ENCODE data around the gene ADAM17.
A peak's percentile ranks its signal among the peaks of the same experiment; 100 is the strongest.
"Not testable (repeated sequence)": the region's sequence is repeated elsewhere in the genome, so short reads cannot be mapped to it uniquely, and the experiment has no call there.

The ADAM17 gene

DNA sequence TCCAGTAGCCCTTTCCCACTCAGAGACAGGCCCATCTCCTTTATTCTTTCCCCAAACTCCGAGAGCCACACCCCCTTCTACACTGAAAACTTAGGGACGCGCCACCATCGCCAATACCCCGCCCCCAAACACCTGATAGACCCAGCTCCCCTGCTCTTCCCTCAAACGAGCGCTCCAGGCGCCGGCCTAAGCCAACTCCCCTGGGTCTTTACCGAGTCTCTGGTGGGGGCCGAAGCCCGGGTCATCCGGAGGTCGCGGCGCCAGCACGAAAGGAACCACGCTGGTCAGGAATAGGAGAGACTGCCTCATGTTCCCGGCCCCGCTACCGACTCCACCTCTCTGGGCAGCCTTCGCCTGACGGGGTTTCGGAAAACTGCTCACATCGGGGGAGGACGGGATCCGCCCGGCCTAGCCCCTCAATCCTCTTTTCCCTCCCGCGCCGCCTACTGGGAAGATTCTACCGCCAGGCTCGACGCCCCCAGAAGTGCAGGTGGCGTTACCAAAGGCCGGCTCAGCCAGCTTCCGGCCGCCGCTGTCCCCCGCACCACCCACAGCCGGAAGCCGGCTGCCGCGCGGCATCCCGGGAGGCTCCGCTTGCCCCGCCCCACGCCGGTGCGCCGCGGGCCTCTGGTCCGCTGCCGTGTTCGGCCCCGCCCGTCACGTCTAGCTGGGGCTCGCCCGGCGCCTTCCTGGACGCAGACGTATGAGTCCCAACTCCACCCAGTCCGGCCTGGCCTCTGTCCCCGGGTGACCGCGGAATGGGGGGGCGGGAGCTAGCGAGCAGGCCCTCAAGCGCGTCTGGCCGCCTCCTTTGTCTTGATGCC lies at the start of gene ADAM17:
Gene ADAM17, minus strand, starts transcription at position 534 of the 824 bp plus-strand sequence. Its CDS starts 225 bp downstream, at position 309.
- DNase-seq: peak; percentile 96

DNA sequence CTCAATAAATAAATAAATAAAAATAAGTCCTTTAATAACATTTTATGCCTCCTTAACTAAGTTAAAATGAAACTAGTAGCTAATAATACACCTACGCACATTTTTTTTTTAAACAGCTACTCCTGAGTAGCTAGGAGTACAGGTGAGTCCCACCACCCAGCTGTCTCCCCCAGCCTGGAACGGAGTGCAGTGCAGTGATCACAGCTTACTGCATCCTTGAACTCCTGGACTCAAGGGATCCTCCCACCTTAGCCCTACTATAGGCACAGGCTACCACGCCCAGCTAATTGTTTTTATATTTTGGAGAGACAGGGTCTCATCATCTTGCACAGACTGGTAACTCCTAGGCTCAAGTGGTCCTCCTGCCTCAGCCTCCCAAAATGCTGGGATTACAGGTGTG lies 46.8 kb upstream of the ADAM17 start:
- no peak for DNase-seq

DNA sequence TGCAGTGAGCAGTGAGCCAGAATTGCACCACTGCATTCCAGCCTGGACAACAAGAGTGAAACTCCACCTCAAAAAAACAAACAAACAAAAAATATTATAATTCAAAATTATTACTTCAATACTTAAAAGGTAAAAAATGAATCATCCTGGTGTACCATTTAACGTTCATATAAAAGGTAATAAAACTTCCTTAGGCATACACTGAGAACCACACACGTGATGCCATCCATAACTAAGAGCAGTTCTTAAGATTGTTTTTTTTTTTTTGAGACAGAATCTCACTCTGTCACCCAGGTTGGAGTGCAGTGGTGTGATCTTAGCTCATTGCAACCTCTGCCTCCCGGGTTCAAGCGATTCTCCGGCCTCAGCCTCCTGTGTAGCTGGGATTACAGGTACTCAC lies 45.8 kb upstream of the ADAM17 start:
- DNase-seq: no peak

DNA sequence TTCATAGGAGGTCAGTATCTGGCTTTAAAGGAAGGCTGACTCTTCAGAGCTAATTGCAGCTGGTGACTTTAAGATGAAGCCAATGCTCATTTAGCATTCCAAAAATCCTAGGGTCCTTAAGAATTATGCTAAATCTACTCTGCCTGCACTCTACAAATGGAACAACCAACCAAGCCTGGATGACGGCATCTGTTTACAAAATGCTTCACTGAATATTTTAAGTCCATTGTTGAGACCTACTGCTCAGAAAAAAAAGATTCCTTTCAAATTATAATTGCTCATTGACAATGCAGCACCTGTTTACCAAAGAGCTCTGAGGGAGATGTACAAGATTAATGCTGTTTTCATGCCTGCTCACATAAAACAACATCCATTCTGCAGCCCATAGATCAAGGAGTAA lies 43.8 kb upstream of the ADAM17 start:
- DNase-seq: no peak

DNA sequence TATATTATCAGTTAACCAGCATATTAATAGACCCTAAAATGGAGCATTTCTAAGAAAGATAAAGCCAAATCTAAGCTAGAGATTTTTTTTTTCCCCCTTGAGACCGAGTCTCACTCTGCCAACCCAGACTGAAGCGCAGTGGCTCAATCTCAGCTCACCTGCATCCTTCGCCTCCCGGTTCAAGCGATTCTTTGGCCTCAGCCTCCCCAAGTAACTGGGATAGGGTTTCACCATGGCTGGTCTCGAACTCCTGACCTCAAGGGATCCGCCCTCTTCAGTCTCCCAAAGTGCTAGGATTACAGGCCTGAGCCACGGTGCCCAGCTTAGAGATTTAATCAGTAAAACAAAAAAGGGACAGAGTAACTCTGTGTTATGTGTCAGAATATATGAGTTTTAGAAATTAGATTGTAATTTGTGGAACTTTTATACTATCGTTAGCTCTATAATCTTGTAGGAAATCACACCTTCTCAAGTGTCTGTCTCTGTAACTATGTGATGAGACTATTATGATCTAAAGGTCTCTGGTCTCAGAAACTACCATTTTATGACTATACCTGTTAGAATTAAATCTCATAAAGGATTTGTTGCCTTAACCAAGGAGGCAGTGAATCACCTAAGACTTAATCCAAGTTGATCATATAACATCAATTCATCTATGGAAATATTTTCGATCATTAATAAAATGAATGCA lies 41.1 kb upstream of the ADAM17 start:
- no peak for DNase-seq

DNA sequence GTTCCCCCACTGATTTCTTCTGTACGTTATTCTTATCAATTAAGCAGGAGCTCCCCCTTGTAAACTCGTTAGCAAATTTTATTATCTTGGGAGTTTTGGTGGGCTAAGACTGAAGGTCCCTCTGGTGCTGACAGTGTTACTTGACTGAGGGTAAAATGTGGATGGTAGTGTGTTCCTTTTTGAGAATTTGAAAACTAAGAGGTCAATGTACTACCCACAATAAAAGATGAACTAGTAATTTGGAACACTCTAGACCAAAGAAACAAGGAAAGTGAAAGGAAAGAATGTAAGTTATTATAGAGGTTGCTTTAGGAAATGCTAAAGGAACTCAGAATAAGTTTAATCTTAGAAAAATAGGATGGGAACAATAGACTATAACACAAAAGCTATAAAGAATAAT lies 40.1 kb upstream of the ADAM17 start:
- DNase-seq: no peak

DNA sequence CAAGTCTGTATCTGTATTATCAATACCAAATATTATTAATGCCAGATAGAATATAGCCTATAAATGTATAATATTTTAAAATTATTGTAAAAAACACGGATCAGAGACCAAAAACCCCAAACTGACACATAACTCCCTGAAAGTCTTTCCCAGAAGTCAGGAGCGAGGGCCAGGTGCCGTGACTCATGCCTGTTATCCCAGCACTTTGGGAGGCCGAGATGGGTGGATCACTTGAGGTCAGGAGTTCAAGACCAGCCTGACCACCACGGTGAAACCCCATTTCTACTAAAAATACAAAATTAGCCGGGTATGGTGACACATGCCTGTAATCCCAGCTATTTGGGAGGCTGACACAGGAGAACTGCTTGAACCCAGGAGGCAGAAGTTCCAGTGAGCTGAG lies 39.6 kb upstream of the ADAM17 start:
- DNase-seq: not testable (repeated sequence)

DNA sequence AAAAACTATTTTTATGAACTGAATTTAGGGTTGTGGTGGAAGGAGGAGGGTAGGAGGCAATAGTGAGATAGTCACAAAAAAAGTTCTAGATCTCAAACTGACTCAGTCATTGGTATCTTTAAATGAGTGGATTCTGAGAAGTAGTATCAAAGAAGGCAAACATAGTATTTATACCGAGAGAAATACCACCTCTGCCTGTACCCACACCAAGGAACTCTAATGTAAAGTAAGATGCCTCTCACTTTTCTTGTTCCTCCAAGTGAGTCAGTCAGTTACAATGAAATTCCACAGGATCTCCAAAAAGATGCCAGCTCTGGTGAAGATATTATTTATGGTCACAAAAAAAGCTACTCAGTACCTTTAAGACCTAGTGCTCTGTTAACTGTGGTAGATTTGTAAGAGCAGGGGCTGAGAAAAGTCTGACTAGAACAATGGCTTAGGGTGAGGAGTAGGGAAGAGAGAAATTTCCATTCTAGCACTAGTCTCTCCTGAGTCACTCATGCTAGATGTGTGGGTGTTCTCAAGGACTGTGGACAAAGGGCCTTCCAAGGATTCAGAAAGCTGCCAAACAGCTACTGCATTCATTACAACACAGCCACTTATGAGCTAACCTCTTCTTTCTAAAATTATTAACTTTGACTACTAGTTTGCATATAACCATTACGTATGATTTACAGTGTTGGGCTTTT lies 38.9 kb upstream of the ADAM17 start:
- DNase-seq: no peak

DNA sequence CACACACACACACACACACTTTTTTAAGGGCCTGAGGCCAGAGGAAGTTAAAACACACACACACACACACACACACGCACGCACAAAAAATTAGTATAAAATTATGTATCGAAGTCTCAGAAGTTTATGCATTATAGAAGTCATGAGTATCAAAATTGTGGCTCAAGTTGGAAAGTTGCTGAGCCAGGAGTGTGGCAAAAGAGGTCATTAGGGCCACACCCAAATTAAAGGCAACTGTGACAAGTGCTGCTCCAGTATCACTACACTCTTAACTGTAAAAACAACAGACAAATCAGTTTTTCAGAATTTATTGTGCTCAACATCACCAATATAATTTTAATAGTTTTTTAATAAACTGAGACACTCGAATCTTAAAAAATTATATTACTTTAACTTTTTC lies 38.3 kb upstream of the ADAM17 start:
- DNase-seq: no peak

DNA sequence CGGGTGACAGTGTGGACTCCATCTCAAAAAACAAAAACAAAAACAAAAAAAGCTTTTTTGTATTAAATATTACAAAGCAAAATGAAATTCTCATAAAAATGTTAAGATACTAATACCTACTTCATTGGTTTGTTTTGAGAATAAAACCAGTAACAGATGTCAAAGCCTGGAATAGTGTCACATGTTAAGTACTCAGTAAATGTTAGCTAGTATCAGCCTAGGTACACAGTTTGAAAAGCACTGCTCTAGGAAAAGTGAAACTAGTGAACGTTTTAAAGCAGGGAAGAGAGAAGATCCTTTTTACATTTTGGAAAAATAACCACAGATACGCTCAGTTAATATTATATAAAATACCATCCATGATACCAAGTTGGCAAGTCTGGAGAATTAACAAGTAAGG lies 37.1 kb upstream of the ADAM17 start:
- DNase-seq: no peak

DNA sequence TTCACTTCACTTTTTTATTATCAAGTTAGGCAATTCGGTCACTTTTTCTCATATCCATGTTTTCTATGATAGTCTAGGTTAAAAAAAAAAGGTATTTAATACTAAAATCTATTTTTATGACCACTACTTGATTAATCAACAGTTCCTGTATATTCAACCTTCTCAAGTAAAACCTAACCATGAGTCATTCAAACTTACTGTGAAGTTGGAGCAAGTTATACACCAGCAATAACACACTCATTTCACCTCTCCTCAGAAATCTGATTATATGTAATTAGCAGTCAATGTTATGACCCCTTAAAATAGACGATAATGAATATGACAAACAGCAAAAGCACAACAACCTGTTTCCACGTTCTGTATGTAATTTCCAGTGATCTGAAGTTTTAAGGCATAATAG lies 35.0 kb upstream of the ADAM17 start:
- DNase-seq: no peak

DNA sequence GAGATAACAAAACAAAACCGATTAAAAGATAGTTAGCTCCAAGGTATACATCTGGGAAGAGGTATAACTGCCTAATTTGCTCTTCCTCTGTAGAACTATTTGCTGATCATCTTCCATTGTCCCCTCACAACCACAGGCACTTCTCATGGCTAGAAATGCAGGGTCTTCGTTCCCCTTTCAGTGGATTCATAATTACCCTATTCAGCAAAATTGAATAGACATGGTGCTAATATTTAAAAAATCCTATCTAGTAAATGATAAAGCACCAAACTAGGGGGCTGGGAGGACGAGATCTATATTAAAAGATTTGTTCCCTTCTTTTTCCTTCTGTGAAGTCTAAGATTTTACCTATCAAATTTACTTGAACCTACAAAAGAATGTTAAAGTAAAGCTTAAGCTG lies 30.8 kb upstream of the ADAM17 start:
- no peak for DNase-seq

DNA sequence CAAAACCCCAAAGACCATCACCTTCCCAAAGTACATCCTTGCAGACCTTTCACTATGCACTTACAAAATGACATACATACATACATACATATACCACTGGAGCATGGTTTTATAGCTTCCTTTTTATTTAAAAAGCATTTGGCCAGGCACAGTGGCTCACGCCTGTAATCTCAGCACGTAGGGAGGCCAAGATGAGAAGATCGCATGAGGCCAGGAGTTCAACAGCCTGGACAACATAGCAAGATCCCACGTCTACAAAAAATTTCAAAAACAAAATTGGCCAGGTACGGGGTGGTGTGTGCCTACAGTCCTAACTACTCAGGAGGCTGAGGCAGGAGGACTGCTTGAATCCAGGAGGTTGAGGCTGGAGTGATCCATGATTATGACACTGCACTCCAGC lies 29.9 kb upstream of the ADAM17 start:
- no peak for DNase-seq

DNA sequence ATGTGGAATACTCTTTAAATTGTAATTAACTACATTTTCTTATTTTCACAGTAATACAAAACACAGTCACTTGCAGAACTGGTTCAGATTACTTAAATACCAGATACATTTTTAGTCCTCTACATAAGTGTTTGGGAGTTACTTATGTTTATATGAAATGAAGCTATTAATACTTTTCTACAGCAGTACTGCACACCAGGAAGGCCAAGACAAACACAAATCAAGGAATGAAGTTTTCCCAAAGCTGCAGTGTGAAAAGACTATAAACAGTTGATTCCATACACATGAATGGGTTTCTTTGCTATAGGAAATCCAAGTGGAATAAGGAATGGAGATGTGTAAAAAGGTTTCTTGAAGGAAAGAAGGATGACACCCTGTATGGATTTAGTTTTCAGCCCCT lies 29.3 kb upstream of the ADAM17 start:
- not testable (repeated sequence) for DNase-seq

DNA sequence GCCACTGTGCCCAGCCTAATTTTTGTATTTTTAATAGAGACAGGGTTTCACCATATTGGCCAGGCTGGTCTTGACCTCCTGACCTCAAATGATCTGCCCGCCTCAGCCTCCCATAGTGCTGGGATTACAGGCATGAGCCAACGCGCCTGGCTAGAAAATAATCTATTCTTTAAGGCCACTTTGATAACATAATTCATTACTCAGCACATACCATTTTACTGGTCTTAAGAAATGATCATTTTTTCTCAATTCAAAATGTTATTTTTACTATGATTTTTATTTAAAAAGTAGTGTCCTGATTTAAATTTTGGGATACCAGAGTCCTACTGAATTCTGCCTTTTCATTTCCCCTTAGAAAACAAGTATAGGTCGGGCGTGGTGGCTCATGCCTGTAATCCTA lies 27.0 kb upstream of the ADAM17 start:
- DNase-seq: no peak

DNA sequence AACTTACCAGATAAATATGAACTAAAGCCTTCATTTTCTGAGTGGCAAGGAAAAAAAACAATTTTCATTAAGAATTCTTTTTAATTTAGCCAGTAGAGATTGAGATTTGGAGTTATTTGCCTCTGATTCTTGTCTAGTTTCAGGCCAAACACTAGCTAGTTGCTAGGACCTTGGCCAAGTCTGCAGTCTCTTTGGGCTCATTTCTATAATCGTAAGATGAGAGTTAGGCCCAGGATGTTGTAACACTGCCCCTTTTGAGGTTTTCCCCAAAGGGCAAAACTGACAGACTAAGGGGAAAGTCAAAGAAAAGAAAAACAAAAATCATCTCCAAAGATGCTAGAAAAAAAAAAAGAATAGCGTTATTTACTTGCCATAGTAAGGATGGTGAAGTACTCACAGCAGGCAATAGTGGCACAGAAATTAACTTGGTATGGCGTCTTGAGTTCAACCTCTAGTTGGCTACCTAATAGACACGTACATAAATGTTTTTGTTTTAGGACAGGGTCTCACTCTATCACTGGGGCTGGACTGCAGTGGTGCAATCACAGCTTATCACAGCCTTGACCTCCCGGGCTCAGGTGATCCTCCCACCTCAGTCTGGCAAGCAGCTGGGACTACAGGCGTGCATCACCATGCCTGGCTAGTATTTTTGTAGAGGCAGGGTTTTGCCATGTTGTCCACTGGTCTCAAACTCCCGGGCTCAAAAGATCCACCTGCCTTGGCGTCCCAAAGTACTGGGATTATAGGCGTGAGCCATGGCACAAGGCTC lies 23.0 kb upstream of the ADAM17 start:
- DNase-seq: no peak

DNA sequence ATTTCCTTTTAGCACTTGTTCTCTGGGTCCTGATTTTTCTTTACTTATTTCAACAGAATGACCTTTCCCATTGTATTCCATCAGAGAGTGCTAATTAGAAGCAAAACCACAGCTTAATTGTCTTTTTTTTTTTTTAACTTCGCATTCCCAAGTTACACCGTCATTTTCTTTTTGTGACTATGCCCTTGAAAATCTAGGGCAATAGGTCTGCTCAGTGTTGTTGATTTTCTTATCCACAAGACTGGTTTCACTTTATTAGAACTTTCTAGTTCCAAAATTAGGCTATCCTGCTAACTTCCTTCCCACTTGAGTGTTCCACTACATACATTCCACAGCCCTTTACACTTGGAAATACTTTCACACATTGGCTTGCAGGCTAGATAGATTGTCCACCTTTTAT lies 18.7 kb upstream of the ADAM17 start:
- no peak for DNase-seq

DNA sequence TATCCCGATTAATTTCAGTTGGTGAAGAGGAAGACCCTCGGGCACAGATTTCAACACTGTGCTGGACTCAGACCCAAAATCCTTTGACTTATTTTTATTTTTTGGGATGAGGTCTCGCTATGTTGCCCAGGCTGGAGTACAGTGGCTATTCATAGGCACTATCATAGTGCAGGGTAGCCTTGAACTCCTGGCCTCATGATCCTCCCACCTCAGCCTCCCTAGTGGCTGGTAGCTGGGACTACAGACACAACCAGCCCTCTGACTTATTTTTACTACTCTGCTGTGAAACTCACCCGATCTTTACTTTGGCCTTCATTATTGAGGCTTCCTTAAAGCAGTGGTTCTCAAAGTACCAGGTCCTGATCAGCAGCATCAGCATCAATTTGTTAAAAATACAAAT lies 18.2 kb upstream of the ADAM17 start:
- DNase-seq: no peak

DNA sequence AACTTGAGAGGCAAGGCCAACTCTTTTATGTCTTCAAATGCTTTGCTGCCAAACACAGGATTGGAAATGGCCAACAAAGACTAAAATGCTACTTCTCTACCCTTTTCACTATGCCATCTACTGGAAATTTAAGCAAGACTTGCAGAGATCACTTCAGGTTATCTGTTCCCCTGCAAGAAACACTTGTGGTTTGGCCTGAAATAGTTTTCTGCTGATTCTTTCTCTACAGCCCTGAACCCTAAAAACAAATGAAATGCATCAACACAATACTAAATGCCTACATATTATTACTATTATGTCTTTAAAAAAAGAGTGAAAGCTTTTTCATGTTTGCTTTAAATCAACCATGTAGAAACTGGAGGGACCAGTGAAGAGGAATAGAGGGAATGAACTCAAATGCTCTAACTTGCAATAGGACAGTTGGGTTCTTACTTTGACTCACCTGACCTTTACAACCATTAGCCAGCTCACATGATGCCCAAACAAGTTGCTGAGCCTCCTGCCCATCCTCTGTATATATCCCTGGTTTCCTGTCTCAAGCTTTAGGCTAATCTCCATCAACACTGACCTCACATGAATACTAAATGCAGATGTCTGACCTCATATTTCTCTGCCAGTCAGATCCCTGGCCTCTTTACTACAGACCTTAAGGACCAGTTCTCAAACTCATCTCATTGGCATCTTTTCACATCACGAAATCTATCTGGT lies 17.5 kb upstream of the ADAM17 start:
- no peak for DNase-seq

DNA sequence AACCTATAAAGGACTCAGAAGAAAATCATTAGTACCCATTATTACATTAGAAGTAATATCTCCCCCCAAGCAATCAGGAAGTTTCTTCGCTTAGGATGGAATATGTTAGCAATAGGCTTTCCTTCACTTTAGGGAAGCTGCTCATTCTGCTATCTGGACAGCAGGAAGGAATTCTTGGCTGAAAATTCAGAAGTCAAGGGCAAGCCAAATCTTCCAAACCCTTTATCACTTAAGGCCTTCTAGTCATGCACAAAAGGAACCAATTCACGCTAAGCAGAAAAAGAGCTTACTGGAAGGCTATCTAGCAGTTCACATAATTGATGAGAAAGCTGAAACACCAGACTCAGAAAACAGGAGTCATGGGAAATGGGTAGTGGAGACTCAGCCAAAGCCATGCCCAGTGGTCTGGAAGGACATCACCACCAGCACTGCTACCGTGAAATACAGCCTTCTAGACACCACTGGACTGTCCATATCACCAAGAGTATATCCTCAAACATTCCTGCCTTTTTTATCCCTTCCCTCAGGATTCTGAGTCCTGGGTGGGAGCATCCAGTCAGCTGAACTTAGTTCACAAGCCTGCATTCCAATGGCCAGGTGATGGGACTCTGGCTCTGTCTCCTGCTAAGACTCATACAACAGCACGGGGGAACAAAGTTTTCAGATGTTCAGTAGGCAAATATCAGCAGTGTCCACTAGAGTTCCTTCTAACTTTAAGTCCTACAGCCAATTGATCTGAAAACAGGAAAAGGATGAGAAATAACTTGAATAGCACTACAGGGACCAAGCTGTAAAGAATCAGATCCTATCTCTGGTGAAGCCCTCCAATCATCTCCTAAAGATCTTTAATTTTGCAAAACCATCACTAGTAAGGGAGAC lies 14.8 kb upstream of the ADAM17 start:
- no peak for DNase-seq

DNA sequence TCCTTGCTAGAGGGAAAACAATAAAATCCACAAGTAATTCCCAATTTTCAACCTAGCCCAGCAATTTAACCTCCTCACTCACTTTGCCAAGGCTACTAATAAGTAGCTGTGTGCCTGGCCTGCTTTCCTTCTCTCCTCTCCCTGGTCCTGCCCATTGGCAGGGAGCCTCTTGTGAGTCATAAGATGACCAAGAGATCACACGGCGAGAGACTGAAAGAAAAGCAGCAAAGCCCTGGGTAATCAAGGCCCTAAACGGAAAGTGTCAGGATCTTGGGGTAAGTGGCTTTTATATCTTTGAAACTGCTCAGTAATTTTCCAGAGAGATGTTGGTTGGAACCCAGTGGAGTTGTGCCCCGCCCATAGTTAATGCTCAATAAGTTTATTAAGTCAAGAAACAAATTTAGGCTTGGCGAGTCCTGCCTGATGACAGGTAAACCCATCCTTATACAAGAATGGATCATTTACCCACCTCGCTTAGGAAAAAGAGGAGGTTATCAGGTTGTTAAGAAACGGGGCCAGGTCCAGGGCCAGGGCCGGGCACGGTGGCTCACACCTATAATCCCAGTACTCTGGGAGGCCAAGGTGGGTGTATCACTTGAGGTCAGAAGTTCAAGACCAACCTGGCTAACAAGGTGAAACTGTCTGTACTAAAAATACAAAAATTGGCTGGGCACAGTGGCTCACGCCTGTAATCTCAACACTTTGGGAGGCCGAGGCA lies 10.0 kb upstream of the ADAM17 start:
- DNase-seq: no peak

Measured in NCI-H146 (cell line).